Esophagus squamous epithelium (tissue), 5 donors: ENCODE results near the gene C22orf23. TPM values are rescaled to one million over a fixed set of nuclear protein-coding genes. Genes with fewer than 3 reads are reported as not detected.
A peak's percentile ranks its signal among the peaks of the same experiment; 100 is the strongest.

ENCODE experiments used
- DNase-seq: peaks from one replicate; lab custom pipeline; 2025; lab: John Stamatoyannopoulos, UW
- H3K27ac ChIP-seq, 4 donors: fragments of 200-600 bp; sonication (generic); one replicate each; pipeline ENCODE4 v1.5.1; 2016 to 2019; ENCODE audit warnings: mild to moderate bottlenecking in 1 of 4
- H3K27me3 ChIP-seq, 4 donors: fragments of 200-600 bp; sonication (generic); 1 replicate in 3 of 4; 2 replicates in 1 of 4; pipeline versions ENCODE4 v1.5.1 to v1.6.0; 2017 to 2021; ENCODE audit warnings: antibody characterized with exemption in 1 of 4
- H3K36me3 ChIP-seq, 3 donors: fragments of 200-600 bp; sonication (generic); one replicate each; pipeline ENCODE4 v1.5.1; 2016 to 2019
- H3K4me1 ChIP-seq, 3 donors: fragments of 200-600 bp; sonication (generic); one replicate each; pipeline ENCODE4 v1.5.1; 2017 to 2019
- H3K4me3 ChIP-seq, 4 donors: fragments of 200-600 bp; sonication (generic); 1 replicate in 3 of 4; 2 replicates in 1 of 4; pipeline ENCODE4 v1.5.1; 2016 to 2019; ENCODE audit warnings: mild to moderate bottlenecking in 2 of 4, moderate library complexity in 1 of 4
- H3K9me3 ChIP-seq, 3 donors: fragments of 200-600 bp; sonication (generic); one replicate each; pipeline ENCODE4 v1.5.1; 2016 to 2019
- CTCF ChIP-seq, 6 experiments: fragments of 450-650 bp in 4 of 6; fragments of 200-600 bp in 2 of 6; sonication (generic) in 2 of 6; IDR thresholded peaks; one replicate each; pipeline ENCODE4 v1.5.1; 2016 to 2019; ENCODE audit warnings: antibody characterized with exemption in 6 of 6, mild to moderate bottlenecking in 4 of 6, moderate library complexity in 4 of 6
- POLR2A ChIP-seq, 4 donors: fragments of 450-650 bp; IDR thresholded peaks; one replicate each; pipeline ENCODE4 v1.6.1; 2017; ENCODE audit warnings: antibody characterized with exemption in 4 of 4, mild to moderate bottlenecking in 4 of 4, moderate library complexity in 3 of 4
- WGBS, 2 donors: methylation state at CpG; one replicate each; pipeline ENCODE4 v1.1.5; 2018; 5-methylcytosine and 5-hydroxymethylcytosine counted together
- intact Hi-C: fragments of 100-400 bp; cut with DNase I; formaldehyde crosslinking; loops from one replicate; pipeline ENCODE4 v1.15.0; 2022
- total RNA-seq, 4 donors: library from RNA; depleted of rRNA; stranded (reverse); fragments of >200 nt; gene quantifications; one replicate each; pipeline ENCODE4 v1.1.0, GENCODE V29; 2016
- donor health status: DM: yes; HTN: yes; CAD: no.

C22orf23 gene
- total RNA-seq, 4 donors from 2014 or later: 0.13 to 0.38 TPM; not detected in 2

GRCh38 chr22:37933711-37934376 lies 19.6 kb downstream of the C22orf23 start:
- Histone ChIP-seq H3K4me3 (no peak overlapping the region), H3K27ac (peak overlapping the region; percentile 76 to 90 (median 86)), H3K9me3 (no peaks in the 10 kb centered on the region), H3K4me1 (peaks cover 36 to 64% (median 37%) of the 10 kb centered on the region in 3 donors), H3K36me3 (peaks cover 30 to 91% (median 43%) of the 10 kb centered on the region in 3 donors), H3K27me3 (no peaks in the 10 kb centered on the region)
- TF ChIP-seq CTCF (IDR thresholded peaks at IDR 0.05) (peak; percentile 85 to 99 (median 96)), POLR2A (IDR thresholded peaks at IDR 0.05) (no peak)
- 2 to 13% methylated on average over 4 to 7 of the region's 13 CpGs for WGBS, 2 donors
- intact Hi-C loops: loop anchor here (5.0 kb wide), 1 partner anchor 52 kb away; no protein-coding TSS in a partner anchor
- peak; percentile 31 for DNase-seq

GRCh38 chr22:37932821-37933578 lies 20.4 kb downstream of the C22orf23 start:
- TF ChIP-seq POLR2A (IDR thresholded peaks at IDR 0.05): no peak
- no peak for TF ChIP-seq CTCF (IDR thresholded peaks at IDR 0.05)
- Histone ChIP-seq H3K27ac (peak overlapping the region; percentile 76 to 90 (median 86)), H3K9me3 (no peaks in the 10 kb centered on the region), H3K36me3 (peaks cover 36 to 91% (median 39%) of the 10 kb centered on the region in 3 donors), H3K4me3 (no peak overlapping the region), H3K27me3 (no peaks in the 10 kb centered on the region), H3K4me1 (peaks cover 36 to 69% (median 37%) of the 10 kb centered on the region in 3 donors)
- WGBS, 2 donors: 52 to 54% methylated on average over 5 of the region's 21 CpGs
- no peak for DNase-seq
- intact Hi-C loops: loop anchor here (5.0 kb wide), 1 partner anchor 51 kb away; no protein-coding TSS in a partner anchor

GRCh38 chr22:37932401-37932800 lies 21.0 kb downstream of the C22orf23 start:
- Histone ChIP-seq H3K4me3 (no peak overlapping the region), H3K27ac (peak overlapping the region; percentile 76 to 90 (median 86)), H3K27me3 (no peaks in the 10 kb centered on the region), H3K4me1 (peaks cover 36 to 69% (median 37%) of the 10 kb centered on the region in 3 donors), H3K9me3 (no peaks in the 10 kb centered on the region), H3K36me3 (peaks cover 36 to 91% (median 41%) of the 10 kb centered on the region in 3 donors)
- 72 to 87% methylated on average over 3 to 9 of the region's 10 CpGs for WGBS, 2 donors
- DNase-seq: no peak
- intact Hi-C loops: loop anchor here (5.0 kb wide), 1 partner anchor 50 kb away; no protein-coding TSS in a partner anchor
- TF ChIP-seq CTCF (IDR thresholded peaks at IDR 0.05): no peak

GRCh38 chr22:37931893-37932389 lies 21.5 kb downstream of the C22orf23 start:
- no peaks in the 10 kb centered on the region for H3K27me3 ChIP-seq
- 20 to 69% methylated on average over 1 to 3 of the region's 6 CpGs for WGBS, 2 donors
- TF ChIP-seq POLR2A (IDR thresholded peaks at IDR 0.05) (no peak), CTCF (IDR thresholded peaks at IDR 0.05) (no peak)
- peaks cover 36 to 69% (median 37%) of the 10 kb centered on the region in 3 donors for H3K4me1 ChIP-seq
- peaks cover 40 to 91% (median 42%) of the 10 kb centered on the region in 3 donors for H3K36me3 ChIP-seq
- no peak for DNase-seq
- H3K4me3 ChIP-seq: no peak overlapping the region
- H3K27ac ChIP-seq: peak overlapping the region in 3 of 4 donors; percentile 84 to 90 (median 89)
- intact Hi-C loops: loop anchor here (5.0 kb wide), 1 partner anchor 50 kb away; no protein-coding TSS in a partner anchor
- no peaks in the 10 kb centered on the region for H3K9me3 ChIP-seq
